H1 (cell line): ENCODE results near the gene TMEM150B. TPM values are rescaled to one million over a fixed set of nuclear protein-coding genes. Genes with fewer than 3 reads are reported as not detected.

Source experiments
- CTCF ChIA-PET: fragments of 300-600 bp; sonication (Branson Sonifier 250); formaldehyde crosslinking; loops from one replicate; lab custom pipeline; 2021; ENCODE audit not compliant: partially characterized antibody; lab: Charles Lee
- POLR2A ChIA-PET: fragments of 300-600 bp; sonication (Branson Sonifier 250); formaldehyde crosslinking; loops from one replicate; lab custom pipeline; 2021; ENCODE audit warnings: inconsistent platforms; ENCODE audit not compliant: partially characterized antibody; lab: Charles Lee
- DNase-seq, 2 experiments: peaks; one replicate each; pipeline versions ENCODE4 v3.0.0 to v3.0.0-alpha.2; 2010 to 2022; ENCODE audit warnings: low spot score in 2 of 2, low read depth in 1 of 2, mixed read lengths in 1 of 2
- FAIRE-seq: peaks from 2 replicates; lab custom pipeline; 2011; peaks lifted over from hg19 to GRCh38; lab: Jason Lieb, UNC
- H2AFZ ChIP-seq: 2 replicates; pipeline ENCODE4 v1.8.1; 2012; ENCODE audit warnings: low read length, inconsistent platforms
- H2AK5ac ChIP-seq: 2 replicates; pipeline ENCODE4 v1.6.1; 2013; ENCODE audit warnings: low read depth, low read length
- H2BK120ac ChIP-seq: replicated peaks from 2 replicates; pipeline ENCODE3; 2013; ENCODE audit warnings: low read depth, low read length, inconsistent platforms
- H2BK12ac ChIP-seq: 2 replicates; pipeline ENCODE4 v1.6.1; 2013; ENCODE audit warnings: low read depth, low read length
- H2BK15ac ChIP-seq: 2 replicates; pipeline ENCODE4 v1.6.1; 2013; ENCODE audit warnings: low read length
- H2BK20ac ChIP-seq: 2 replicates; pipeline ENCODE4 v1.6.1; 2013; ENCODE audit warnings: low read length
- H2BK5ac ChIP-seq: 2 replicates; pipeline ENCODE4 v1.6.1; 2013; ENCODE audit warnings: low read depth, low read length
- H3K14ac ChIP-seq: 2 replicates; pipeline ENCODE4 v1.6.1; 2013; ENCODE audit warnings: inconsistent platforms; ENCODE audit not compliant: insufficient read length
- H3K18ac ChIP-seq: 2 replicates; pipeline ENCODE4 v1.6.1; 2013; ENCODE audit warnings: low read length; ENCODE audit errors: extremely low read depth
- H3K23ac ChIP-seq: 2 replicates; pipeline ENCODE4 v1.6.1; 2013; ENCODE audit warnings: inconsistent platforms; ENCODE audit not compliant: insufficient read length
- H3K23me2 ChIP-seq: 2 replicates; pipeline ENCODE4 v1.6.1; 2013; ENCODE audit warnings: low read depth, low read length
- H3K27ac ChIP-seq: 2 replicates; pipeline ENCODE4 v1.6.1; 2011; ENCODE audit warnings: low read depth, low read length, inconsistent platforms
- H3K27me3 ChIP-seq, 4 experiments: replicated peaks in 1 of 4; 1 replicate in 1 of 4; 2 replicates in 3 of 4; pipeline versions ENCODE4 v1.6.1 to v1.8.1; 2011 to 2013; ENCODE audit warnings: low read length in 3 of 4, mild to moderate bottlenecking in 3 of 4, inconsistent platforms in 2 of 4, mixed read lengths in 2 of 4, moderate library complexity in 1 of 4; ENCODE audit not compliant: control insufficient read depth in 3 of 4, insufficient read depth in 3 of 4; ENCODE audit errors: extremely low read depth in 1 of 4
- H3K36me3 ChIP-seq, 4 experiments: 2 replicates each; pipeline versions ENCODE4 v1.6.1 to v1.8.1; 2011 to 2013; ENCODE audit warnings: mild to moderate bottlenecking in 4 of 4, low read length in 3 of 4, moderate library complexity in 2 of 4, control low read depth in 1 of 4, inconsistent platforms in 1 of 4; ENCODE audit not compliant: insufficient read depth in 4 of 4, control insufficient read depth in 2 of 4
- H3K4ac ChIP-seq: replicated peaks from 2 replicates; pipeline ENCODE3; 2013; ENCODE audit warnings: low read length, low read depth, mixed read lengths, inconsistent platforms; ENCODE audit not compliant: insufficient read length
- H3K4me1 ChIP-seq, 4 experiments: replicated peaks in 1 of 4; 1 replicate in 1 of 4; 2 replicates in 3 of 4; pipeline versions ENCODE4 v1.6.1 to v1.8.1; 2011 to 2013; ENCODE audit warnings: low read length in 3 of 4, inconsistent platforms in 2 of 4, mixed read lengths in 1 of 4; ENCODE audit not compliant: insufficient read depth in 4 of 4, control insufficient read depth in 3 of 4
- H3K4me2 ChIP-seq, 2 experiments: 2 replicates each; pipeline versions ENCODE4 v1.6.1 to v1.8.1; 2011 to 2013; ENCODE audit warnings: low read depth in 2 of 2, low read length in 2 of 2, control low read depth in 1 of 2, inconsistent platforms in 1 of 2, mild to moderate bottlenecking in 1 of 2; ENCODE audit not compliant: insufficient read depth in 1 of 2
- H3K4me3 ChIP-seq, 4 experiments: fragments of 200-600, 300-600 bp in 1 of 4; sonication (generic), shearing (Covaris generic), sonication (Bioruptor Twin) in 1 of 4; 2 replicates each; pipeline versions ENCODE4 v1.5.1 to v1.8.1; 2011 to 2016; ENCODE audit warnings: low read length in 4 of 4, low read depth in 3 of 4, control low read depth in 2 of 4, inconsistent platforms in 2 of 4, mild to moderate bottlenecking in 2 of 4, mixed read lengths in 1 of 4, moderate library complexity in 1 of 4; ENCODE audit not compliant: insufficient read depth in 2 of 4; ENCODE audit errors: extremely low read depth in 1 of 4
- H3K56ac ChIP-seq: replicated peaks from 2 replicates; pipeline ENCODE3; 2013; ENCODE audit warnings: low read depth, mild to moderate bottlenecking, mixed read lengths, low read length, inconsistent platforms; ENCODE audit not compliant: insufficient read length
- H3K79me1 ChIP-seq: 2 replicates; pipeline ENCODE4 v1.6.1; 2013; ENCODE audit warnings: low read depth, low read length, control low read depth
- H3K79me2 ChIP-seq, 2 experiments: 2 replicates each; pipeline versions ENCODE4 v1.6.1 to v1.8.1; 2012 to 2013; ENCODE audit warnings: low read length in 2 of 2, mild to moderate bottlenecking in 2 of 2, inconsistent platforms in 1 of 2; ENCODE audit not compliant: insufficient read depth in 2 of 2, control insufficient read depth in 1 of 2
- H3K9ac ChIP-seq, 4 experiments: replicated peaks in 1 of 4; 1 replicate in 1 of 4; 2 replicates in 3 of 4; pipeline versions ENCODE4 v1.6.1 to v1.8.1; 2011 to 2013; ENCODE audit warnings: low read depth in 3 of 4, low read length in 3 of 4, control low read depth in 2 of 4, mild to moderate bottlenecking in 2 of 4, moderate library complexity in 2 of 4, inconsistent platforms in 1 of 4; ENCODE audit errors: extremely low read depth in 1 of 4
- H3K9me3 ChIP-seq, 2 experiments: 2 replicates each; pipeline versions ENCODE4 v1.6.1 to v1.8.1; 2012 to 2013; ENCODE audit warnings: mild to moderate bottlenecking in 2 of 2, moderate library complexity in 2 of 2, control low read depth in 1 of 2, inconsistent platforms in 1 of 2, low read depth in 1 of 2, low read length in 1 of 2, mixed read lengths in 1 of 2; ENCODE audit not compliant: insufficient read depth in 2 of 2
- H4K20me1 ChIP-seq, 2 experiments: replicated peaks in 1 of 2; 2 replicates each; pipeline versions ENCODE3 to v1.8.1; 2011 to 2013; ENCODE audit warnings: inconsistent platforms in 2 of 2, low read length in 2 of 2, mild to moderate bottlenecking in 1 of 2; ENCODE audit not compliant: insufficient read depth in 2 of 2, control insufficient read depth in 1 of 2
- H4K5ac ChIP-seq: 2 replicates; pipeline ENCODE4 v1.6.1; 2013; ENCODE audit warnings: low read length, low read depth, mixed read lengths, inconsistent platforms; ENCODE audit not compliant: insufficient read length
- H4K8ac ChIP-seq: 2 replicates; pipeline ENCODE4 v1.8.0; 2013; ENCODE audit warnings: mild to moderate bottlenecking, moderate library complexity, low read length, inconsistent platforms; ENCODE audit not compliant: insufficient read depth; ENCODE audit errors: extremely low read depth
- H4K91ac ChIP-seq: replicated peaks from 2 replicates; pipeline ENCODE3; 2013; ENCODE audit warnings: low read length, mixed read lengths, inconsistent platforms; ENCODE audit not compliant: insufficient read length
- WGBS, 2 experiments: shearing (Covaris generic) in 1 of 2; methylation state at CpG; one replicate each; pipeline versions ENCODE4 v1.1.6 to v1.1.7; 2013 to 2015; ENCODE audit warnings: low lambda C conversion rate in 2 of 2, mixed read lengths in 2 of 2, inconsistent platforms in 1 of 2, low coverage in 1 of 2, missing lambda C conversion rate in 1 of 2; ENCODE audit not compliant: insufficient replicate concordance in 2 of 2, insufficient coverage in 1 of 2, insufficient read length in 1 of 2; ENCODE audit errors: extremely low coverage in 1 of 2, missing lambda C conversion rate in 1 of 2; 5-methylcytosine and 5-hydroxymethylcytosine counted together
- polyA plus RNA-seq, 7 experiments: library from polyadenylated mRNA; depleted of rRNA in 3 of 7; stranded (reverse) in 5 of 7; unstranded in 2 of 7; fragments of >200 nt in 5 of 7; fragments of 200-250 nt in 2 of 7; gene quantifications; 1 replicate in 5 of 7; 2 replicates in 1 of 7; 4 replicates in 1 of 7; pipeline versions ENCODE4 v1.2.1 to v1.2.3, GENCODE V29; 2011 to 2013; ENCODE audit warnings: missing spikeins in 2 of 7, mixed read lengths in 2 of 7
- total RNA-seq: library from RNA; stranded (reverse); fragmentation: NEBNext Ultra II Directional; extraction: Animal tissue kit (Norgen Biotek cat#: 25700); gene quantifications from 2 replicates; pipeline ENCODE4 v1.2.1, GENCODE V29; 2021

The TMEM150B gene
- total and polyA plus RNA-seq, 2 of the 8 experiments (the other 6 are each of a cell fraction or from before 2014, with no cell fraction given): 0.41 to 0.91 TPM

GRCh38 chr19:55321466-55322137 lies 3.5 kb downstream of the TMEM150B start:
- Histone ChIP-seq H2BK12ac (peak overlapping the region; percentile 50; the same call in 1 of the 2 replicates), H3K9ac (no peak overlapping the region), H3K27ac (no peak overlapping the region), H2BK20ac (0 out of 2 replicates have a peak overlapping the region, but pooled peaks have one; percentile 48), H3K79me2 (no peaks in the 10 kb centered on the region), H3K27me3 (no peaks in the 10 kb centered on the region), H2BK15ac (peak overlapping the region; percentile 61; the same call in 1 of the 2 replicates), H3K4me1 (peaks cover 0 to 10% (median 5%) of the 10 kb centered on the region in 4 experiments; a peak in 6 of 7 replicates), H3K18ac (no peak overlapping the region), H4K8ac (peak overlapping the region; percentile 38), H4K20me1 (no peaks in the 10 kb centered on the region), H2AK5ac (peak overlapping the region; percentile 86; the same call in 1 of the 2 replicates), H3K23ac (no peak overlapping the region), H3K14ac (no peak overlapping the region), H3K4me2 (no peak overlapping the region), H2BK5ac (no peak overlapping the region), H3K23me2 (peaks cover 2% of the 10 kb centered on the region; the same call in 1 of the 2 replicates), H3K79me1 (no peaks in the 10 kb centered on the region), H4K5ac (no peak overlapping the region), H3K36me3 (no peaks in the 10 kb centered on the region), H2AFZ (no peak overlapping the region), H4K91ac (peak overlapping the region; percentile 13), H2BK120ac (no peak overlapping the region), H3K56ac (no peak overlapping the region), H3K4ac (no peak overlapping the region), H3K9me3 (no peaks in the 10 kb centered on the region), H3K4me3 (no peak overlapping the region)
- FAIRE-seq (no peak), DNase-seq (no peak)
- CTCF ChIA-PET: interaction anchor here (0.7 to 2.7 kb wide), 8 partner anchors 10 to 111 kb away, joined by 3 to 18 read pairs (median 6); partner anchors contain the start of gene TMEM238
- 81% methylated on average over 9 of the region's 9 CpGs; no CpG with 5 or more reads in 1 of the 2 experiments for WGBS, 2 experiments
- POLR2A ChIA-PET: interaction anchor here (0.7 to 4.3 kb wide), 13 partner anchors 9 to 278 kb away, joined by 3 to 23 read pairs (median 4); partner anchors contain the start of genes FIZ1, KMT5C, UBE2S and ZNF524
